Gastroesophageal sphincter (tissue), 4 donors: ENCODE data around the gene COL15A1. TPM values are rescaled to one million over a fixed set of nuclear protein-coding genes. Genes with fewer than 3 reads are reported as not detected.

Source experiments
- ATAC-seq: fragments of 150-250 bp; one replicate; pipeline ENCODE4 v1.9.1; 2016; ENCODE audit warnings: mild to moderate bottlenecking, moderate library complexity
- H3K27ac ChIP-seq, 4 donors: fragments of 200-600 bp; sonication (generic) in 3 of 4; 1 replicate in 3 of 4; 2 replicates in 1 of 4; pipeline ENCODE4 v1.5.1; 2016 to 2019
- H3K27me3 ChIP-seq: fragments of 200-600 bp; sonication (generic); one replicate; pipeline ENCODE4 v1.5.1; 2019
- H3K36me3 ChIP-seq, 2 donors: fragments of 200-600 bp; sonication (generic); one replicate each; pipeline ENCODE4 v1.5.1; 2019; ENCODE audit warnings: control low read depth in 1 of 2
- H3K4me1 ChIP-seq, 3 donors: fragments of 200-600 bp; sonication (generic); 1 replicate in 2 of 3; 2 replicates in 1 of 3; pipeline ENCODE4 v1.5.1; 2016 to 2019; ENCODE audit warnings: control low read depth in 2 of 3
- H3K4me3 ChIP-seq, 2 donors: fragments of 200-600 bp; sonication (generic); one replicate each; pipeline ENCODE4 v1.5.1; 2019; ENCODE audit warnings: mild to moderate bottlenecking in 1 of 2, moderate library complexity in 1 of 2
- H3K9me3 ChIP-seq, 3 donors: fragments of 200-600 bp; sonication (generic); one replicate each; pipeline ENCODE4 v1.5.1; 2017 to 2019; ENCODE audit warnings: control low read depth in 2 of 3
- CTCF ChIP-seq, 4 experiments: fragments of 200-600 bp in 2 of 4; fragments of 450-650 bp in 2 of 4; sonication (generic) in 1 of 4; IDR thresholded peaks; one replicate each; pipeline ENCODE4 v1.5.1; 2017 to 2019; ENCODE audit warnings: antibody characterized with exemption in 4 of 4, mild to moderate bottlenecking in 2 of 4, moderate library complexity in 2 of 4
- EP300 ChIP-seq: sonication (generic); formaldehyde crosslinking; IDR thresholded peaks from one replicate; pipeline ENCODE4 v1.6.1; 2017; ENCODE audit warnings: antibody characterized with exemption, mild to moderate bottlenecking
- POLR2A ChIP-seq, 2 donors: fragments of 450-650 bp; IDR thresholded peaks; one replicate each; pipeline ENCODE4 v1.6.1; 2017; ENCODE audit warnings: antibody characterized with exemption in 2 of 2, mild to moderate bottlenecking in 2 of 2, moderate library complexity in 1 of 2
- POLR2AphosphoS5 ChIP-seq: sonication (generic); formaldehyde crosslinking; IDR thresholded peaks from one replicate; pipeline ENCODE4 v1.6.1; 2017; ENCODE audit warnings: antibody characterized with exemption
- WGBS, 2 donors: methylation state at CpG; one replicate each; pipeline ENCODE4 v1.1.5; 2018; ENCODE audit warnings: low coverage in 1 of 2; 5-methylcytosine and 5-hydroxymethylcytosine counted together
- total RNA-seq, 4 donors: library from RNA; depleted of rRNA; stranded (reverse); fragments of >200 nt; gene quantifications; one replicate each; pipeline ENCODE4 v1.1.0, GENCODE V29; 2016

Gene COL15A1
- total RNA-seq, 4 donors from 2014 or later: 80.5 to 256 (median 97.2) TPM

DNA sequence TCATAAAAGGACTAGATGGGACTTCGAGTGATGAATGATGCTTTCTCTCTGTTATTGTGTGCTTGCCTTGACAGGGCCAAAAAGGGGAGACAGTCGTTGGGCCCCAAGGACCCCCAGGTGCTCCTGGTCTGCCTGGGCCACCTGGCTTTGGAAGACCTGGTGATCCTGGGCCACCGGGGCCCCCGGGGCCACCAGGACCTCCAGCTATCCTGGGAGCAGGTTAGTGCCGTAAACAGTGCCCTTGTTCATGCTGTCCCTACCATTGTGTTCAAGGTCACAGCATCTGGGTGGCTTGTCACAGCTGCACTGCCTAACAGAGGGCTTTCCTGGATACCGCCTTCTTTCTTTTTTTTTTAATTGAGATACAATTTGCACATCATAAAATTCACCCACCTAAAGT lies 112.5 kb downstream of the COL15A1 start:
- TF ChIP-seq EP300 (no peak), CTCF (IDR thresholded peaks at IDR 0.05) (no peak), POLR2AphosphoS5 (no peak), POLR2A (IDR thresholded peaks at IDR 0.05) (no peak)
- Histone ChIP-seq H3K4me3 (no peak overlapping the region), H3K36me3 (peaks cover 0 to 100% of the 10 kb centered on the region in 2 donors), H3K4me1 (peaks cover 0 to 31% (median 3%) of the 10 kb centered on the region in 3 donors), H3K9me3 (no peaks in the 10 kb centered on the region), H3K27ac (no peak overlapping the region), H3K27me3 (no peaks in the 10 kb centered on the region)
- ATAC-seq: no peak
- WGBS, 2 donors: 100% methylated on average over 6 of the region's 6 CpGs; no CpG with 5 or more reads in 1 of the 2 donors

GRCh38 chr9:99056886-99057664 lies 113.4 kb downstream of the COL15A1 start:
- no peak for ATAC-seq
- H3K27ac ChIP-seq: peak overlapping the region in 2 of 4 donors; percentile 14 to 57
- 70 to 87% methylated on average over 4 to 5 of the region's 5 CpGs for WGBS, 2 donors

DNA sequence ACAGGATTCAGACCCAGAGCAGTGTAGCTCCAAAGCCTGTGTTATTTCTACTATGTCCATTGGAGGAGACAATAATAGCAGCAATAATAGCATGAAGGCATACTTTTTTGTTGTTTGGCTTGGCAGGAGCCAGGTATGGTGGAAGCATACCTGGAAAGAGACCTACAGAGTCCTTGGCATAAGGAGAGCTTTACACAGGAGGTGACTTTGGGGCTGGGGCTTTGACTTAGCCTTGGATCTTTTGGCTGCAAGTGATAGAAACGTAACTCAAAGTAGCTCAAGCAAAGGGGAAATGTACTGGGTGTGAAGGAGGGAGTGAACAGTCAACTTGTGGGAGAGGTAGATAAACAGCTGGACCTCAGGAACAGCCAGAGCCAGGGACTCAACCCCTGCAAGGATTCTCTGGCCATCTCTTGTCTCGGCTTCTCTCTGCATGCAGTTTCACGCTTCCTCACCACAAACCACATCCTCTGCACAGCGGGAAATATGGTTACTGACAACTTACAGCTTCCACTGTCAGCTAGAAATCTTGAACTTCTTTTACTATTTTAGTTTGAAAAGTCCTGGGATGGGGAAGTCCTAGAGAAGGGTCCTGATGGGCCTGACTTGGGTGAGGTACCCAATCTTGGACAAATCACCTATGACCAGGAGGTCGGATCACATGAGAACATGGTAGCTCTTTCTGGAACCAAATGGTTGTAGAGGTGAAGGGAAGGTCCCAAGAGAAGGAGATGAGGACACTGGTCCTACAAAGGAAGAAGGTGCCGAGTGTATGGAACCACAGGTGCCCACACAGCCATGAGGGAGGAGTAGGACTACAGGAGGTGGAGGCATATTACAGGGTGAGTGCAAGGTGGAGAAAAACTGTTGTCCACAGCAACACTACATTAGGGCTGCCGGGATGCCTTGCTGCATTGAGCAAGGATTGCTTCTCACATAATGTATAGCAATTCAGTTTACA lies 114.2 kb downstream of the COL15A1 start:
- ATAC-seq: peak; percentile 34
- Histone ChIP-seq H3K36me3 (peaks cover 0 to 100% of the 10 kb centered on the region in 2 donors), H3K4me1 (peaks cover 0 to 22% (median 3%) of the 10 kb centered on the region in 3 donors), H3K27ac (peak overlapping the region in 3 of 4 donors; percentile 24 to 57 (median 28)), H3K4me3 (no peak overlapping the region), H3K9me3 (no peaks in the 10 kb centered on the region), H3K27me3 (no peaks in the 10 kb centered on the region)
- WGBS, 2 donors: 76 to 97% methylated on average over 5 to 7 of the region's 7 CpGs
- no peak for TF ChIP-seq POLR2A (IDR thresholded peaks at IDR 0.05)
- no peak for TF ChIP-seq POLR2AphosphoS5
- TF ChIP-seq EP300: no peak
- no peak for TF ChIP-seq CTCF (IDR thresholded peaks at IDR 0.05)

More at GRCh38 chr9:99056886-99057664, 113.4 kb downstream of the COL15A1 start:
- Histone ChIP-seq H3K4me3 (no peak overlapping the region), H3K9me3 (no peaks in the 10 kb centered on the region), H3K36me3 (peaks cover 0 to 100% of the 10 kb centered on the region in 2 donors), H3K27me3 (no peaks in the 10 kb centered on the region), H3K4me1 (peaks cover 0 to 30% (median 3%) of the 10 kb centered on the region in 3 donors)
- TF ChIP-seq CTCF (IDR thresholded peaks at IDR 0.05) (no peak), EP300 (no peak), POLR2A (IDR thresholded peaks at IDR 0.05) (no peak), POLR2AphosphoS5 (no peak)

- Histone ChIP-seq H3K4me3 (no peak overlapping the region), H3K27ac (peak overlapping the region in 3 of 4 donors; percentile 28 to 63 (median 57)), H3K9me3 (no peaks in the 10 kb centered on the region), H3K36me3 (peaks cover 0 to 100% of the 10 kb centered on the region in 2 donors), H3K4me1 (peaks cover 0 to 14% (median 3%) of the 10 kb centered on the region in 3 donors), H3K27me3 (no peaks in the 10 kb centered on the region)
- WGBS, 2 donors: 67 to 73% methylated on average over 4 to 7 of the region's 8 CpGs
- no peak for TF ChIP-seq POLR2A (IDR thresholded peaks at IDR 0.05)
- no peak for TF ChIP-seq POLR2AphosphoS5
- TF ChIP-seq EP300: no peak
- ATAC-seq: peak; percentile 79
These were observed 115.5 kb downstream of the COL15A1 start for GRCh38 chr9:99058964-99059921.
